Type B pancreatic cell (in vitro differentiated cells): Measurements from ENCODE around the gene FBXL5. TPM values are rescaled to one million over a fixed set of nuclear protein-coding genes. Genes with fewer than 3 reads are reported as not detected.

Source experiments
- DNase-seq: peaks from one replicate; pipeline ENCODE4 v3.0.0; 2021; ENCODE audit warnings: mixed read lengths; ENCODE audit not compliant: unreplicated experiment; ENCODE audit errors: extremely low spot score
- H3K27ac Mint-ChIP-seq: 2 replicates; pipeline ENCODE4 v1.8.0; 2021; ENCODE audit warnings: mild to moderate bottlenecking, mixed read lengths
- H3K27me3 Mint-ChIP-seq: 2 replicates; pipeline ENCODE4 v1.8.0; 2021; ENCODE audit warnings: mixed read lengths
- H3K36me3 Mint-ChIP-seq: 2 replicates; pipeline ENCODE4 v1.8.0; 2021; ENCODE audit warnings: mixed read lengths
- H3K4me1 Mint-ChIP-seq: one replicate; pipeline ENCODE4 v1.8.0; 2021; ENCODE audit warnings: mixed read lengths; ENCODE audit not compliant: unreplicated experiment
- H3K4me3 Mint-ChIP-seq: 2 replicates; pipeline ENCODE4 v1.8.0; 2021; ENCODE audit warnings: mild to moderate bottlenecking, mixed read lengths
- H3K9me3 Mint-ChIP-seq: 2 replicates; pipeline ENCODE4 v1.8.0; 2021; ENCODE audit warnings: mixed read lengths
- total RNA-seq: library from RNA; stranded (reverse); gene quantifications from 2 replicates; pipeline ENCODE4 v1.2.1, GENCODE V29; 2021; ENCODE audit warnings: low replicate concordance
- TF ChIP-seq, protein P1 (sequence below): fragments of 200-600 bp; sonication (generic); conservative IDR thresholded peaks from 2 replicates; pipeline ENCODE4 v1.5.0; 2021; ENCODE audit warnings: antibody characterized with exemption, mild to moderate bottlenecking

FBXL5 gene
- total RNA-seq, 1 donor from 2014 or later = 48.4 TPM

DNA sequence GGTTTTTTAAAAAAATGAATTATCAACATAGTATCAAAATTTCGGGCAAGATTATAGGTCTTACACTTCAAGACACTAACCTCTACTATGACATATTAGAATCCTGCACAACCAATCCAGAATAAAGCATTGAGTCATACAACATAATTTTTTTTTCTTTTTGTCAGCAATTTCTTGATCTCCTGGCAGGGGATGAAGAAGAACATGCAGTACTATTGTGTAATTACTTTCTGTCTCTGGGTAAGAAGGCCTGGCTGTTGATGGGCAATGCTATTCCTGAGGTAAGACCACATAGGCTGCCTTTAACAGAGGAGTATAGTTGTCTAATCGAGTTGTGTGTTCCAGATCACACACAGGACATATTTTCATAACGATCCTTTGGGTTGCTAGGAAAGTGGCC is 67.5 kb downstream of the FBXL5 start:
- Mint-ChIP-seq H3K4me1 (no peaks in the 10 kb centered on the region), H3K9me3 (no peaks in the 10 kb centered on the region), H3K27me3 (no peaks in the 10 kb centered on the region), H3K27ac (no peak overlapping the region), H3K36me3 (peaks cover 14% of the 10 kb centered on the region), H3K4me3 (no peak overlapping the region)
- no peak for DNase-seq
- TF ChIP-seq, protein P1, sequence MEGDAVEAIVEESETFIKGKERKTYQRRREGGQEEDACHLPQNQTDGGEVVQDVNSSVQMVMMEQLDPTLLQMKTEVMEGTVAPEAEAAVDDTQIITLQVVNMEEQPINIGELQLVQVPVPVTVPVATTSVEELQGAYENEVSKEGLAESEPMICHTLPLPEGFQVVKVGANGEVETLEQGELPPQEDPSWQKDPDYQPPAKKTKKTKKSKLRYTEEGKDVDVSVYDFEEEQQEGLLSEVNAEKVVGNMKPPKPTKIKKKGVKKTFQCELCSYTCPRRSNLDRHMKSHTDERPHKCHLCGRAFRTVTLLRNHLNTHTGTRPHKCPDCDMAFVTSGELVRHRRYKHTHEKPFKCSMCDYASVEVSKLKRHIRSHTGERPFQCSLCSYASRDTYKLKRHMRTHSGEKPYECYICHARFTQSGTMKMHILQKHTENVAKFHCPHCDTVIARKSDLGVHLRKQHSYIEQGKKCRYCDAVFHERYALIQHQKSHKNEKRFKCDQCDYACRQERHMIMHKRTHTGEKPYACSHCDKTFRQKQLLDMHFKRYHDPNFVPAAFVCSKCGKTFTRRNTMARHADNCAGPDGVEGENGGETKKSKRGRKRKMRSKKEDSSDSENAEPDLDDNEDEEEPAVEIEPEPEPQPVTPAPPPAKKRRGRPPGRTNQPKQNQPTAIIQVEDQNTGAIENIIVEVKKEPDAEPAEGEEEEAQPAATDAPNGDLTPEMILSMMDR = no peak

DNA sequence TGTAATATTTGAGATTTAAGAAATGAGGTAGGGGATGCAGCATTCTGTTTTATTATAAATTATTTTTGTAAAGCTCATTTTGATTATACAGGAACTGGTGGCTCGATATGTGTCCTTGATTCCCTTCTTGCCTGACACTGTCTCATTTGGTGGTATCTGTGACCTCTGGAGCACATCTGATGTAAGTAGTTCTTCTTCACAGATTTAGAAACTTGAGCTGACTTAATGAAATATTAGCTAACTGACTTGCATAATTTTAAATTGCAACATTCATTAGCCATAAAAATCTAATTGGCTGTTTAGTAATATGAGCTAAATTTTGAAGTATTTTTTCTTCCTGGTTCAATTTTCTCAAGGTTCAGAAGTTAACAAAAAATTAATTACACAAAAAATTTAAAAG is 69.1 kb downstream of the FBXL5 start:
- Mint-ChIP-seq H3K27ac (no peak overlapping the region), H3K27me3 (no peaks in the 10 kb centered on the region), H3K4me1 (no peaks in the 10 kb centered on the region), H3K9me3 (no peaks in the 10 kb centered on the region), H3K4me3 (no peak overlapping the region), H3K36me3 (peaks cover 14% of the 10 kb centered on the region)
- no peak for DNase-seq
- TF ChIP-seq, protein P1 = no peak

DNA sequence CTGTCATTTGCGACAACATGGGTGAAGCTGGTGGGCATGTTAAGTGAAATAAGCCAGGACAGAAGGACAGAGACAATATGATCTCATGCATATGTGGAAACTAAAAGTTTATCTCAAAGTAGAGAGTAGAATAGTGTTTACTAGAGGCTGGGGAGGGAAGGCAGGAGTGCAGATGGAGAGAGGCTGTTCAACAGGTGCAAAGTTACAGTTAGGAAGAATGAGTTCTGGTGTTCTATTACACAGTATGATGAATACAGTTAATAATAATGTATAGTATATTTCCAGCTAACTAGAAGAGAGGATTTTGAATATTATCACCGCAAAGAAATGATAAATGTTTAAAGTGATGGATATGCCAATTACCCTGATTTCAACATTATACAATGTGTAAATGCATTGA is 69.8 kb downstream of the FBXL5 start:
- no peak overlapping the region for H3K27ac Mint-ChIP-seq
- H3K4me3 Mint-ChIP-seq = no peak overlapping the region
- peaks cover 14% of the 10 kb centered on the region for H3K36me3 Mint-ChIP-seq
- DNase-seq = no peak
- H3K9me3 Mint-ChIP-seq = no peaks in the 10 kb centered on the region
- no peaks in the 10 kb centered on the region for H3K27me3 Mint-ChIP-seq
- H3K4me1 Mint-ChIP-seq = no peaks in the 10 kb centered on the region
- TF ChIP-seq, protein P1 = no peak

DNA sequence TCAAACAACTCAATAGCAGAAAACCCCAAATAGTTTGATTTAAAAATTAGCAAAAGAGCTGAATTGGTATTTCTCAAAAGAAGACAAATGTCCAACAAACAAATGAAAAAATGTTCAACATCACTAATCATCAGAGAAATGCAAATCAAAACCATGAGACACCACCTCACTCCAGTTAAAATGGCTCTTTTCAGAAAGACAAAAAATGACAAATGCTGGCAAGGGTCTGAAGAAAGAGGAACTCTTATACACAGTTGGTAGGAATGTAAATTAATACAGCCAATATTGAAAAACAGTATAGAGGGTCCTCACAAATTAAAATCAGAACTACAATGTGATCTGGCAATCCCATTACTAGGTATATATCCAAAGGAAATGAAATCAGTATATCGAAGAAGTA is 70.4 kb downstream of the FBXL5 start:
- Mint-ChIP-seq H3K4me3 (no peak overlapping the region), H3K9me3 (no peaks in the 10 kb centered on the region), H3K36me3 (peaks cover 14% of the 10 kb centered on the region), H3K27me3 (no peaks in the 10 kb centered on the region), H3K27ac (no peak overlapping the region), H3K4me1 (no peaks in the 10 kb centered on the region)
- TF ChIP-seq, protein P1 = no peak
- DNase-seq = no peak

DNA sequence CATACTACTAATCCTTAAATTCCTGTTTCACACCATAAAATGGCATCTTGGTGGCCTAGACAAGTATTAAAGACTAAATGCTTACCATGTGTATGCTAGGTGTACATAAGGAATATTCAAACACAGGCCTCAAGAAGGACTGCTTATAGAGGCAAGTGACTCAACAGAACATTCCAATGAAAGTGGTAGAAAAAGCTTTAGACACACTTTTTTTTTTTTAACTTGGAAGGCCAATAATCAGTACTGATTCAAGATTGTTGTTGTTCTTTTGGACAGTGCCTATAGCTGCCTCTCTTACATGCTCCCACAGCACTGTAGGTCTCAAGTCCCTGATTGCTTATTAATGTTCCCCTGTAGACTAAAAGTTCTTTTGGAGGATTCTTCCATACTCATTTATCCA is 77.6 kb downstream of the FBXL5 start:
- TF ChIP-seq, protein P1 = no peak
- Mint-ChIP-seq H3K4me1 (no peaks in the 10 kb centered on the region), H3K27me3 (no peaks in the 10 kb centered on the region), H3K27ac (no peak overlapping the region), H3K36me3 (peaks cover 8% of the 10 kb centered on the region), H3K9me3 (no peaks in the 10 kb centered on the region), H3K4me3 (no peak overlapping the region)
- DNase-seq = no peak

DNA sequence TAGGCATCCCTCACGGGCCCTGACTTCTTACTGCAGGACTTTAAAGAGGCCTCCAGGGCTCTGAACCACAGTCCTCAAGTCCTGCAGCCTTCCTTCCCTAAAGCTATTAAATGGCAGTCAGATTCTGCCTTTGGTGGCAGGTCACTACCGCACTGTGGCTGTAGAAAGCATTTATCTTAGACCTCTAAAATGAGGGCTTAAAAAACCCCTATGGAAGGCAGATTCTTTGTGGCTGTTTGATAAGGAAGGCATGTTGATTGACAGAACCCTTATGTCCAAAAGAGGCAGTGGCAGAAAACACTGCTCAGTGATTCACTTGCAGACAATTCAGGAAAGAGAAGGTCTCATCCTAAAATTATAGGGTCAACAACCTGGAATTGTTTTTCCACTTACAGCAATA is 79.2 kb downstream of the FBXL5 start:
- no peak for DNase-seq
- TF ChIP-seq, protein P1 = no peak
- Mint-ChIP-seq H3K27me3 (no peaks in the 10 kb centered on the region), H3K36me3 (peaks cover 8% of the 10 kb centered on the region), H3K27ac (no peak overlapping the region), H3K9me3 (no peaks in the 10 kb centered on the region), H3K4me3 (no peak overlapping the region), H3K4me1 (no peaks in the 10 kb centered on the region)
